Measurements from ENCODE around the gene MFRP. TPM values are rescaled to one million over a fixed set of nuclear protein-coding genes. Genes with fewer than 3 reads are reported as not detected.

Gene MFRP
- total RNA-seq, 1 donor from 2014 or later: not detected

DNA sequence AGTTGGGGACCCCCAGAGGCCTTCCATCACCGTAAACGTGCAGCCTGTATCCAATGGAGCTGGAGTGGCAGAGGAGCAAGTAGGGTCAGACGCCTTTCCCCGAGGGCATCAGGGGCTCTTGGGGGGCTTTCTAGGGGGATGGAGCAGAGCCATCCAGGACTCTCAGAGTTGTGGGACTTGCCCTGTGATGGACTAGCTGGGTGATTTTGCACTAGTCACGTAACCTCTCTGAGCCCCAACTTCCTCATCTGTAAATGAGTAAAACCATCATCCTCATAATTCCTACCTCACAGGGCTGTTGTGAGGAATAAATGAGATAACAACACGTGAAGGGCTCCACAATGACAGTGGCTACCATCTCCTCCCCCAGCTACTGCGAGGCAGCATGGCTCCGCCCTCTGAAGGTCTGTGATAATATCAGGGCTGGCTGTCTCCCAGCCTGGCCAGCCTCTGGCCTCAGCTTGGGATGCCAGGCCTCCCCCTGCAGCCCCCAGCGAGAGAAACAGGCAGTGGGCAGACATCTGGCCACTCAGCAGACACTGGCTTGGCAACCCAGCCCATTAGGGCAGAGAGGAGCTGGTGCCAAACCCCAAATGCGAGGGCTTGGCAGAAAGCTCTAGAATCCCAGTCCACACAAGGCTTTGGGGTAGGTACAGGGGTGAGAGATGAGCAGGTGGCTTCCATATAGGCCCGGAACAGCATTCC is 28.3 kb upstream of the MFRP start:
- Mint-ChIP-seq H3K4me3 (ENCODE audit: unreplicated experiment) (no peak overlapping the region), H3K27me3 (ENCODE audit: unreplicated experiment) (peaks cover 12% of the 10 kb centered on the region), H3K27ac (ENCODE audit: unreplicated experiment) (no peak overlapping the region), H3K4me1 (ENCODE audit: unreplicated experiment) (peaks cover 3% of the 10 kb centered on the region), H3K36me3 (ENCODE audit: unreplicated experiment) (no peaks in the 10 kb centered on the region), H3K9me3 (ENCODE audit: unreplicated experiment) (no peaks in the 10 kb centered on the region)
- no peak for TF ChIP-seq CTCF (IDR thresholded peaks at IDR 0.05)
- no peak for DNase-seq (ENCODE audit: extremely low spot score, unreplicated experiment)

GRCh38 chr11:119373921-119374631 is 27.6 kb upstream of the MFRP start:
- Mint-ChIP-seq H3K36me3 (ENCODE audit: unreplicated experiment) (no peaks in the 10 kb centered on the region), H3K4me1 (ENCODE audit: unreplicated experiment) (peaks cover 10% of the 10 kb centered on the region), H3K9me3 (ENCODE audit: unreplicated experiment) (no peaks in the 10 kb centered on the region), H3K4me3 (ENCODE audit: unreplicated experiment) (no peak overlapping the region), H3K27me3 (ENCODE audit: unreplicated experiment) (peaks cover 10% of the 10 kb centered on the region), H3K27ac (ENCODE audit: unreplicated experiment) (no peak overlapping the region)
- no peak for DNase-seq (ENCODE audit: extremely low spot score, unreplicated experiment)
- peak; percentile 85 for TF ChIP-seq CTCF (IDR thresholded peaks at IDR 0.05)

DNA sequence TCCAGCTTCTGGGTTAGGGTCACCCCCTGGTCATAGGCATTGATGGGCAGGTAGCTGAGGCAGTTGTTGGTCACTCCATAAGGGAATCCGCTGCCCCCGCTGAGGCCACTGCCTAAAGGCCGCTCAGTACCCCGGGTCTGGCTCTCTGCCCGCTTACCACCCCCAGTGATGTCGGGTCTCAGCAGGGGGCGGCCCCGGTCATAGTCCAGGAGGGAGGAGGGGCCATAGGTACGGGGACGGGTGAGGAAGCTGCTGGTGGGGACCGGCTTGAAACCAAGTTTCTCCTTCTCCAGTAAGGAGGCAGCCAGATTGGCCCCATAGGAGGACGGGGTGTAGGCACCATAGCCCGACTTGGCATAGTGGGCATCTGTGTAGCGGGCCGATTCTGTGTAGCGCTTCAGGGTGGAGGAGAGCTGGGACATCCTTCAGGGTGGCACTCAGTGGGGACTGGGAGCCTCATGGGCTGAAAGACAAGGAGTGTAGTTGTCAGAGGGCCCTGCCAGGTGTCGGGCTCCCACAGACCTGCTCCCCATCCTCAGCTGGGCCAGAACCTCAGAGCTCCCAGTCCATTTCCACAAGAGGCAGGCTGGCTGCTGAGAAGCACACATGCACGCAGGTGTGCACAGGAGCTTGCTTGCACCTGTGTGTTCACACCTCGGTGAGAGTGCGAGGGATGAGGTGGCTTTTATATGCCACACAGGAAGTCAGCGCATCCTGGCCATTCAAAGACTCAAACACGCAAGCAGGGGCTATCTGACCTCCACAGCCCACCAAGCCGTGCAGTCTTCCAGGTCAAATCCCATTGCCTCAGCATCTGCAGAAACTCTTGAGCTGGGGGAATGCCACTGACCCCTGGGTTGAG is 26.8 kb upstream of the MFRP start:
- Mint-ChIP-seq H3K27me3 (ENCODE audit: unreplicated experiment) (peaks cover 9% of the 10 kb centered on the region), H3K36me3 (ENCODE audit: unreplicated experiment) (no peaks in the 10 kb centered on the region), H3K9me3 (ENCODE audit: unreplicated experiment) (no peaks in the 10 kb centered on the region), H3K27ac (ENCODE audit: unreplicated experiment) (no peak overlapping the region), H3K4me1 (ENCODE audit: unreplicated experiment) (peaks cover 13% of the 10 kb centered on the region), H3K4me3 (ENCODE audit: unreplicated experiment) (no peak overlapping the region)
- no peak for DNase-seq (ENCODE audit: extremely low spot score, unreplicated experiment)
- no peak for TF ChIP-seq CTCF (IDR thresholded peaks at IDR 0.05)

DNA sequence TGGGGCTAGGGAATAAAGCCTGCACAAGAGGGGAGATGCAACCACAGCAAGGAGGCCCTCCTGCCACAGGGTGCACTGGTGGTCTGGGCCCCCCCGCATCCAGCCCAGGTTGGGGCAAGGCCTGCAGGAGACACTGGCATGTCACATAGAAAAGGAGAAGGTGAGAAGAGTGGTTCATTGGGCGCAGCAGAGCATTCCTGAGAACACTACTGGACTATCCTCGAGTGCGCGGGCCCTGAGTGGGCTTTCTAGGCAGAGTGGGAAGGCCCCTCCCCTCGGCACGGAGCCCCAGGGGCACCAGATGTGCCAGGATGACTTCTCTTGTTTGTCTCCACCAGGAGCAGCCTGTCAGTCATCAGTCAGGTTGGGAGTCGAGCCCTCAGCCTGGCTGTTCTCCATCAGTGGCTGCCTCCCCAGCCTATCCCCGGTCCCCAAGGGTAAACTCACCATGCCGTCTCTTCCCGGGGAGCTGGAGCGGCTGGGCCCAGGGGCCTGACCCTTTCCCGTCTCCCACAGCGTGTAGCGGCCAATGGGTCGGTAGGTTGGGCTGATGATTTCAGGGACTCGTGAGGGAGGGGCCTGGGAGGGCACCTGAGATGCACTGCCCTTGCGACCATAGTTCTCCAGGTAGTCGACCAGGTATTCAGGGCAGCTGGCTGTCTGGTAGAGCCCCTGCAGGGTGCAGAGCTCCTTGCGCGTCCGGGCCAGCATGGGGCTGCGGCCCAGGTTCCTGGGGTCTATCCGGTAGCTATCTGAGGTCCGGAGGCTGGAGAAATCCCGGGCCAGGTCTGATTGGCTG is 26.0 kb upstream of the MFRP start:
- Mint-ChIP-seq H3K9me3 (ENCODE audit: unreplicated experiment) (no peaks in the 10 kb centered on the region), H3K27ac (ENCODE audit: unreplicated experiment) (no peak overlapping the region), H3K27me3 (ENCODE audit: unreplicated experiment) (peaks cover 9% of the 10 kb centered on the region), H3K36me3 (ENCODE audit: unreplicated experiment) (no peaks in the 10 kb centered on the region), H3K4me3 (ENCODE audit: unreplicated experiment) (no peak overlapping the region), H3K4me1 (ENCODE audit: unreplicated experiment) (peaks cover 14% of the 10 kb centered on the region)
- no peak for DNase-seq (ENCODE audit: extremely low spot score, unreplicated experiment)
- no peak for TF ChIP-seq CTCF (IDR thresholded peaks at IDR 0.05)
